Activated CD4-positive, alpha-beta T cell treated with anti-CD3 and anti-CD28 coated beads, Interleukin-10, Interleukin-2, amounts not matched to agents 100 ng/mL and 50 ng/mL, durations not matched to agents 16 hours and 8 hours (primary cell): ENCODE results near the gene ESF1.
A peak's percentile ranks its signal among the peaks of the same experiment; 100 is the strongest.

Experiments used
- DNase-seq: peaks from one replicate; pipeline ENCODE4 v3.0.0-alpha.2; 2020

Gene ESF1

GRCh38 chr20:13736436-13737191 lies 48.1 kb downstream of the ESF1 start:
- no peak for DNase-seq

- no peak for DNase-seq
Observed at GRCh38 chr20:13735826-13736225, 48.9 kb downstream of the ESF1 start.

- no peak for DNase-seq
Observed at GRCh38 chr20:13723011-13723410, 61.7 kb downstream of the ESF1 start.

- DNase-seq, result no peak
Observed at GRCh38 chr20:13718171-13718570, 66.5 kb downstream of the ESF1 start.

GRCh38 chr20:13717631-13718044 lies 67.1 kb downstream of the ESF1 start:
- DNase-seq, result peak; percentile 40

- no peak for DNase-seq
Observed at GRCh38 chr20:13715171-13715570, 69.5 kb downstream of the ESF1 start.

- DNase-seq, result no peak
Observed at GRCh38 chr20:13708234-13708633, 76.5 kb downstream of the ESF1 start.

GRCh38 chr20:13703265-13703664 lies 81.5 kb downstream of the ESF1 start:
- DNase-seq, result no peak

GRCh38 chr20:13701486-13701885 lies 83.2 kb downstream of the ESF1 start:
- no peak for DNase-seq

- no peak for DNase-seq
Observed at GRCh38 chr20:13700761-13701160, 84.0 kb downstream of the ESF1 start.

- DNase-seq, result no peak
Observed at GRCh38 chr20:13694420-13695150, 90.1 kb downstream of the ESF1 start.

GRCh38 chr20:13692802-13693736 lies 91.7 kb downstream of the ESF1 start:
- no peak for DNase-seq

- no peak for DNase-seq
Observed at GRCh38 chr20:13690943-13691342, 93.8 kb downstream of the ESF1 start.

- no peak for DNase-seq
Observed at GRCh38 chr20:13687815-13688214, 96.9 kb downstream of the ESF1 start.

- no peak for DNase-seq
Observed at GRCh38 chr20:13685623-13686022, 99.1 kb downstream of the ESF1 start.

- peak; percentile 36 for DNase-seq
Observed at GRCh38 chr20:13684566-13685222, 100.0 kb downstream of the ESF1 start.

- no peak for DNase-seq
Observed at GRCh38 chr20:13683833-13684232, 100.9 kb downstream of the ESF1 start.

GRCh38 chr20:13681248-13682125 lies 103.2 kb downstream of the ESF1 start:
- peak; percentile 68 for DNase-seq

- no peak for DNase-seq
Observed at GRCh38 chr20:13678944-13679343, 105.8 kb downstream of the ESF1 start.

- no peak for DNase-seq
Observed at GRCh38 chr20:13677241-13677640, 107.5 kb downstream of the ESF1 start.

- no peak for DNase-seq
Observed at GRCh38 chr20:13676682-13677081, 108.0 kb downstream of the ESF1 start.

GRCh38 chr20:13672690-13673089 lies 112.0 kb downstream of the ESF1 start:
- DNase-seq, result no peak
